Measurements from ENCODE around the gene GPR151.

GRCh38 chr5:146538432-146538831 is 22.4 kb upstream of the GPR151 start:
- TF ChIP-seq RAD21 (IDR thresholded peaks at IDR 0.05; ENCODE audit: low read length) (no peak), CTCF (conservative IDR thresholded peaks at IDR 0.05; ENCODE audit: low read depth, low read length) (no peak), ELK1 (IDR thresholded peaks at IDR 0.05; ENCODE audit: borderline replicate concordance, low read depth, low read length) (no peak), BHLHE40 (IDR thresholded peaks at IDR 0.05; ENCODE audit: low read depth, low read length) (no peak), MAZ (IDR thresholded peaks at IDR 0.05; ENCODE audit: borderline replicate concordance, low read depth, low read length) (no peak), CEBPB (IDR thresholded peaks at IDR 0.05; ENCODE audit: low read depth, low read length) (no peak), MXI1 (IDR thresholded peaks at IDR 0.05; ENCODE audit: borderline replicate concordance, low read depth, low read length) (no peak), RFX5 (IDR thresholded peaks at IDR 0.05; ENCODE audit: low read depth, low read length) (no peak), POLR2A (IDR thresholded peaks at IDR 0.05; ENCODE audit: low read depth, low read length) (no peak), SMC3 (IDR thresholded peaks at IDR 0.05; ENCODE audit: low read depth, low read length) (no peak)
